ENCODE measurements around the gene VKORC1L1. TPM values are rescaled to one million over a fixed set of nuclear protein-coding genes. Genes with fewer than 3 reads are reported as not detected.
"Not testable (repeated sequence)": the region's sequence is repeated elsewhere in the genome, so short reads cannot be mapped to it uniquely, and the experiment has no call there.

Gene VKORC1L1
- total RNA-seq, 1 experiment from 2014 or later, result 3.0 TPM

DNA sequence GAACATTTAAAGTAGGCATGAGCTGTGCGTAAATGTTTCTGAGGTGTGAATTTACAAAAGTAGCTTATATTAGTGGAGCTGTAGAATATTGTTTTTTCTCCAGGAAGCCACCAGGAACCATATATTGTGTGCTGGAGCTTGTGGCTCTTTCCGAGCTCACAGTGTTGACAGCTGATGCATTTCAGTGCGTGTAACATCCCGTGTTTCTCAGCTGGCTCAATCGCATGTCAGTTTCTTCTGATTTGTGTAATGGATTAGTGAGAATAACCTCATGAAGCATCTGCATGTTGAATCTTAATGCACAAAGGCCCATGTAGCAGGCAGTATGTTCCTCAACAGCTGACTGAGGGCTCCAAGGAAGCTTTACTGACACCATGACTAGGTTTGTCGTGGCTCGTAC lies 39.4 kb downstream of the VKORC1L1 start:
- Histone ChIP-seq H3K9me3 (no peaks in the 10 kb centered on the region), H3K27me3 (no peaks in the 10 kb centered on the region), H3K36me3 (no peaks in the 10 kb centered on the region), H3K4me3 (no peak overlapping the region)
- DNase-seq, result no peak

DNA sequence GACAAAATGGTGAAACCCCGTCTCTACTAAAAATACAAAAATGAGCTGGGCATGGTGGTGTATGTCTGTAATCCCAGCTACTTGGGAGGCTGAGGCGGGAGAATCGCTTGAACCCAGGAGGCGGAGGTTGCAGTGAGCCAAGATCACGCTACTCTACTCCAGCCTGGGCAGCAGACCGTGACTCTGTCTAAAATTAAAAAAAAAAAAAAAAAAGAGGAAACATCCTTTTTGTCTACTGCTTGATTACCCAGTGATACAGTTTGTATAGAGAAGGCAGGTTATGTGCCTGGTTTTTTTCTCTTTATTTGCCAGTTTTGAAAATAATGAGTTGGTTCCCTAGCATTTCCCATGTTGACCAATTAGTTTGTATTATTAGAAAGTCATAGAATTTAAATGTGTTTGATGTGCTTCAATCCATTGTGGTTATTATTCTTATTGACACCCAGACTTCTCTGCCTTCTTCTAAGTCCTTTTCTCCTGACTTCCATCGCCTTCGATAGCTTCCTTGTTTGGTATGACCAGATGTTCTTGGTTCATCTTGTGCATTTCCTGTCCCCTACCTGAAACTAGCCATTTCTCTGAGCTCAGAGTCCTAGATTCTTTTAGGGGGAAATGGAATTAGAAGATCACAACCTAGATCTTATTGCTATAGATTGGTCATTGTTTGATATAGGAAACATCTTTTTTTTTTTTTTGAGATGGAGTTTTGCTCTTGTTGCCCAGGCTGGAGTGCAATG lies 43.2 kb downstream of the VKORC1L1 start:
- Histone ChIP-seq H3K9me3 (no peaks in the 10 kb centered on the region), H3K27me3 (no peaks in the 10 kb centered on the region), H3K36me3 (no peaks in the 10 kb centered on the region), H3K4me3 (no peak overlapping the region)
- no peak for DNase-seq

DNA sequence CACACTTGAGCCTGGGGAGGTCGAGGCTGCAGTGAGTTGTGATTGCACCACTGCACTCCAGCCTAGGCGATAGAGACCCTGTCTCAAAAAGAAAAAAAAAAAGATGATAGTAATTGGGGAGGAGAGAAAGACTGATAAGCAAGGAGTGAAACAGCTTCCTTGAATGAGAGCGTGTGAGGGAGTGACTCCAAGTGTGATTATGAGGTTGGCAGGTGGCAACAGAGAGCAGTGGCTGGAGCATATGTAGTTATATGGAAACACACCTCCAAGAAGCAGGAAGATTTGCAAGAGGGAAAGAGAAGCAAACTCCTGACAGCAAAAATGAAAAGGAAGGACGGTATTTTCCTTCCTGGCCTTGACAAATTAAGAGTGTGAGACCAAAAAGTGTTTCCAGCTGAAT lies 50.4 kb downstream of the VKORC1L1 start:
- no peak overlapping the region for H3K4me3 ChIP-seq
- no peaks in the 10 kb centered on the region for H3K27me3 ChIP-seq
- DNase-seq, result no peak
- no peaks in the 10 kb centered on the region for H3K36me3 ChIP-seq
- H3K9me3 ChIP-seq, result no peaks in the 10 kb centered on the region

DNA sequence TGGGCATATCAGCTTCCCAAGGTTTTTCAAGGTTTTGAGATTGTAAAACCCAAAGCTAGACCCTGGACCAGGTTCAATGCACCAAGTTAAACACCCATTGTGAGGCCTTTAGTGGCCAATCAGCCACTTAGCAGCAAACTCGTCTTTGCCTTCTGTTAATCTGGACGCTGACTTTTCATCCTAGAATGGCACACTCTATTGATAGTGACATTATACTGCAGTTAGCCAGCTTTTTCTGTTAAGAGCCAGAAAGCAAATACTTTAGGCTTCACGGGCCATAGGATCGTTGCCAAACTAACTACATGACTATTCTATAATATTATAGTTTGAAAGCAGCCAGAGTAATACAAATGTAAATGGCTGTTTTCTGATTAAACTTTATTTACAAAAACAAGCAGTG lies 51.3 kb downstream of the VKORC1L1 start:
- DNase-seq, result no peak
- H3K4me3 ChIP-seq, result no peak overlapping the region
- H3K36me3 ChIP-seq, result no peaks in the 10 kb centered on the region
- H3K27me3 ChIP-seq, result no peaks in the 10 kb centered on the region
- H3K9me3 ChIP-seq, result no peaks in the 10 kb centered on the region

DNA sequence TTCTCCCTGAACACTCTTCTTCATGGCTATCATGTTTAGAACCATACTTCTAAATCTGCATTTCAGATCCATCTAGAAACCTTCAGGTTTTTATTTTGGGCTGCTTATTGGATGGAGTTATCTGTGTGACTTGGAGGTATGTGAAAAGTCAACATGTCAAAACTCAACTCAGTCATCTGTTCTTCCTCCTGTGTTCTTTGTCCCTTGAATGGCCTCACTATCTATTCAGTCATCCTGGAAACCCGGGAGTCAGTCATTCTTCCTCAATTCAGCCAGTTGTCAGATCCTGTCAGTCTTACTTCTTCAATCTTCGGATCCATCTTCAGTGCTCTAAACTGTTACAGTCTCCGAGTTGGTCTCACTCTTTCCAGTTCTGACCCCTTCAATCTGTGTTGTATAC lies 52.2 kb downstream of the VKORC1L1 start:
- Histone ChIP-seq H3K36me3 (no peaks in the 10 kb centered on the region), H3K9me3 (no peaks in the 10 kb centered on the region), H3K4me3 (no peak overlapping the region), H3K27me3 (no peaks in the 10 kb centered on the region)
- no peak for DNase-seq

DNA sequence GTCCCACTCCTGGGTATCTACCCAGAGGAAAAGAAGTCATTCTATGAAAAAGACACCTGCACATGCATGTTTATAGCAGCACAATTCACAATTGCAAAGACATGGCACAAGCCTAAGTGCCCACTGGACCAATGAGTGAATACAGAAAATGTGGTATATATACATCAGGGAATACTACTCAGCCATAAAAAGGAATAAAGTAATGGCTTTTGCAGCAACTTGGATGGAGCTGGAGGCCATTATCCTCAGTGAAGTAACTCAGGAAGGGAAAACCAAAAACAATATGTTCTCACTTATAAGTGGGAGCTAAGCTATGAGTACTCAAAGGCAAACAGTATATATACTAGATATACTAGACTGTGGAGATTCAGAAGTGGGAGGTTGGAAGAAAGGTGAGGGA lies 53.7 kb downstream of the VKORC1L1 start:
- DNase-seq, result no peak
- Histone ChIP-seq H3K36me3 (no peaks in the 10 kb centered on the region), H3K27me3 (no peaks in the 10 kb centered on the region), H3K4me3 (no peak overlapping the region), H3K9me3 (no peaks in the 10 kb centered on the region)

DNA sequence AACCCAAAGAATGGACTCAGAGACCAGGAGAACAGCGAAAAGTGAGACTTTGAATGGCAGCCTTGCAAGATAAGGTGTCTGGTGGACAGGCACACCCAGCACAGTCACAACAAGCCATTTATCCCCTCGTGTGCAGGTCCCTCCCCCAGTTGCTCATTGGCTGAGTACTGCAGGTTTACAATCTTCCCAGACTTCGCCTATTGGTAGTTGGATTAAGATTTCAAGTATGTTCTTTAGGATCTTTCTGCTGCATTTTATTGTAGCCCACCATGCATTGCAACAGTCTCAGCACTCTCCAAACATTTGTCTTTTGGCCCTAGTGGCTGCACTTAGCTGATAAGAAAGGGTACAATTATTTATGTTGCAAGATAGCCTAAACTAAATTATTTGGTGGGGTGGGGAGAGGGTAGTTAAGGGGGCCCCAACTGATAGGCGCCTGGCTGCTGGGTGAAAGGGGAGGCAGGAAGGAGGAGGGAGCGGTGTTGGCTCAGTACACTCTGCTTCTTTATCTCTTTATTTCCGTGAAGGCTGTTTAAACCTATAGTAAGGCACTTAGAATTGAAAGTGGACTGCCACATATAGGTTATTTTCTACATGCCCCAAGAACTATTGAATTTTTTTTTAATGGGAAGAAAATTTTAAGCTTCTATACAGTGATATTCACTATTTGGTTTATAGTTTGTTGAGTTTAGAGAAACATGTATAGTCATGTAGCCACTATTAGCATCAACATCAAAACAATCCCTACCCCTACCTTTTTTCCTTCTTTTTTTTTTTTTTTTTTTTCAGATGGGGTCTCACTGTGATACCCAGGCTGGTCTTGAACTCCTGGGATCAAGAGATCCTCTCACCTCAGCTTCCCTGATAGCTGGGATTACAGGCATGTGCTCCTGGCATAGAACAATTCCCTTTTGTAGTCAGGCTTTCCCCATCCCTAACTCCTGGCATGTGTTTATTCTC lies 54.9 kb downstream of the VKORC1L1 start:
- no peak overlapping the region for H3K4me3 ChIP-seq
- no peaks in the 10 kb centered on the region for H3K36me3 ChIP-seq
- H3K27me3 ChIP-seq, result no peaks in the 10 kb centered on the region
- no peak for DNase-seq
- no peaks in the 10 kb centered on the region for H3K9me3 ChIP-seq

DNA sequence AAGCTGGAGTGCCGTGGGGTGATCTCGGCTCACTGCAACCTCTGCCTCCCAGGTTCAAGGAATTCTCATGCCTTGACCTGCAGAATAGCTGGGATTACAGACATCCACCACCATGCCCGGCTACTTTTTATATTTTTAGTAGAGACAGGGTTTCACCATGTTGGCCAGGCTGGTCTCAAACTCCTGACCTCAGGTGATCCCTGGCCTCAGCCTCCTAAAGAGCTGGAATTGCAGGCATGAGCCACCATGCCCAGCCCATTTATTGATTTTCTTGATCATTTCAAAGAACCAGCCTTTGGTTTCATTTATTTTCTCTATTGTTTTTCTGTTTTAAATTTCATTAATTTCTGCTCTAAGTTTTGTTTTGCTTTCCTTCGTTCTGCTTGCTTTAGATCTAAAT lies 58.8 kb downstream of the VKORC1L1 start:
- Histone ChIP-seq H3K27me3 (no peaks in the 10 kb centered on the region), H3K4me3 (no peak overlapping the region), H3K36me3 (no peaks in the 10 kb centered on the region), H3K9me3 (no peaks in the 10 kb centered on the region)
- DNase-seq, result no peak

DNA sequence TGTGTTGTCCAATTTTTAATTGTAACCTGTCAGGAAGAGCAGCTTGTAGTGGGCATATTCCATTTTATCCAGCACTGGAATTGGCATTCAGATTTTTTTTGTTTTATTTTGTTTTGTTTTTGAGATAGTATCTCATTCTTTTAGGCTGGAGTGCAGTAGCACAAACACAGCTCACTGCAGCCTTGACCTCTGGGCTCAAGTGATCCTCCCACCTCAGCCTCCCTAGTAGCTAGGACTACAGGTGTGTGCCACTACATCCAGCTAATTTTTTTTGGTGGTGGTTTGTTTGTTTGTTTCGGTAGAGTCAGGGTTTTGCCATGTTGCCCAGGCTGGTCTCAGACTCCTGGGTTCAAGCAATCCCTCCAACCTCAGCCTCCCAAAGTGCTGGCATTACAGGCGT lies 64.4 kb downstream of the VKORC1L1 start:
- no peak for DNase-seq
- H3K27me3 ChIP-seq, result no peaks in the 10 kb centered on the region
- H3K36me3 ChIP-seq, result 0 out of 2 replicates have a peak, but pooled peaks cover 3% of the 10 kb centered on the region
- no peaks in the 10 kb centered on the region for H3K9me3 ChIP-seq
- no peak overlapping the region for H3K4me3 ChIP-seq

DNA sequence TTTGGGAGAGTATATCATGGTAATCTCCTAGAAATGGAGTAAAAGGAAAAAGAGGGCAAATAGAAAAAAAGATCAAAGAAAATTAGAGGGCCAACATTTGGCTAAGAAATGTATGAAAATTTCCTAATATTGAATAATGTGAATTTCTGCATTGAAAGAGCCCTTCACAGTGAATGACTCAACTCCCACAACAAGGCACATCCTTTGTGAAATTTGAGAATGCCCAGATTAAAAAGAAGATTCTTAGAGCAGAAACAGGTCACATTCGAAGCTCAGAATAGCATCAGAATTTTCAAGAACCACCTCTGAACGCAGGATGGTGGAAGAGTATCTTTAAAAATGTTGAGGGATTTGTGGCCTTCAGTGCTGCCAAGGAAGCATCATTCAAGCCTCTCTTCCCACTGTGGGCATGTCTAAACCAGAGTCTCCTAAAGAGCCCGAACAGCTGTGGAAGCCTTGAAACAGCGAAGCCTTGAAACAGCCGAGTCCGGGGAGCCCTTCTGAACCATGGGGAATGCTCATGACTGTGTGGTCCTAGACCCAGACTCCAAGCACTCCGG lies 65.5 kb downstream of the VKORC1L1 start:
- no peaks in the 10 kb centered on the region for H3K9me3 ChIP-seq
- no peaks in the 10 kb centered on the region for H3K27me3 ChIP-seq
- 0 out of 2 replicates have a peak, but pooled peaks cover 3% of the 10 kb centered on the region for H3K36me3 ChIP-seq
- no peak for DNase-seq
- H3K4me3 ChIP-seq, result no peak overlapping the region

DNA sequence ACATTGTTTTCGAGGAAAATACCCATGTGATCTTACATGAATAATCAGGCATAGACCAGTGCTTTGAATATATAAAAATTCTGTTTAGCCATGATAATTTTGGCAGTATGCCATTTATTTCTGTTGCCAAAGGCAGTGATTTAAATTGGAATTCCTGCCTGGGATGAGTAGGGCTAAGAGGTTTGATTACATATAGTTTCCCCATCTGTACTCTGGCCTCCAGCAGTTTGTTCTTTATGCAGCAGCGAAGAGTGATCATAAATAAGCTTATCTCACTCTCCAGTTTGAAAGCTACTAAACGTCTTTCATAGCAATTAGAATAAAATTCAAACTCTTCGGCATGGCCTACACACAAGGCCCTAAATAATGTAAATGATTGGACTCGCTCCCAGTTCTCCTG lies 72.9 kb downstream of the VKORC1L1 start:
- not testable (repeated sequence) for DNase-seq, H3K27me3 ChIP-seq, H3K36me3 ChIP-seq, H3K4me3 ChIP-seq, H3K9me3 ChIP-seq

DNA sequence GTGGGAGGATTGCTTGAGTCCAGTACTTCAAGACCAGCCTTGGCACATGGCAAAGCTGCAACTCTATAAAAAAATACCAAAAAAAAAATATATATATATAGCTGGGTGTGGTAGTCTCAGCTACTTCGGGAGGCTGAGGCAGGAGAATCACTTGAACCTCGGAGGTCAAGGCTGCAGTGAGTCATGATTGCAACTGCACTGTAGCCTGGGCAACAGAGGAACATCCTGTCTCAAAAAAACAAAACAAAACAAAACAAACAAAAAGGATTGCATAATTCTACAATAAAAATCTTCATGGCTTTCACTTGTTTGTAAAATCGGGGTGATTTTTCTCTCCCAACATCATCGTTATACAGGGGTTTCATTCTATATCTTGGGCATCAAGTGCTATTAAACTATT lies 74.0 kb downstream of the VKORC1L1 start:
- H3K36me3 ChIP-seq, result no peaks in the 10 kb centered on the region

DNA sequence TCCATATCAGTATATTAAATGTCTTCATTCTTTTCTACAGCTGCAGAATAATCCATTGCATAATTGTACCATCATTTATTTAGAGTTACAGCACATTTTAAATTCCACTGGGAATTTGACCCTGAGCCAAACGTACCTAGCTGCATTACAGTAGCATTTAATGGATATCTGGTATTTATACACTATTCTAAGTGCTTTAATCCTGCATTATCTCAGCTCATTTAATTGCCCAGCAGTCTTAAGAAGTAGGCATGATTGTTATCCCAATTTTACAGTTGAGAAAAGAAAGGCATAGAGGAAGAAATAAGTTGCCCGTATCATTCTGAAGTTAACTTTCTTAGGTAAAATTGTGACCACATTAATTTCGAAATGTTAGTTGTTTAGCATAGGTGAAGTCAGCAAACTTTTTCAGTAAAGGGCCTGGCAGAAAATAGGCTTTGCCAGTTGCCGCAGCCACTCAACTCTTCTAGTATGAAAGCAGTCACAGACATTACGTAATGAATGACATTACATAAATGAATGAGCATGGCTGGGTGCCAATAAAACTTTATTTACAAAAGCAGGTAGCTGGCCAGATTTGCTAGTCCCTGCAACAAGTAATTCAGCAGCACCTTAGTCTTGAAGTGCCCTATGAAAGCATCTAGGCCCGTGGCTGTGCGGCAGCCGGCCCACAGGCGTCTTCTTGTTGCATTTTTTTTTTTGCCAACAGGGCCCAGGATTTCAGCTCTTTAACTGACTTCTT lies 79.1 kb downstream of the VKORC1L1 start:
- peaks cover 9% of the 10 kb centered on the region for H3K36me3 ChIP-seq
- no peak for DNase-seq
- no peak overlapping the region for H3K4me3 ChIP-seq

More for the DNA sequence above, 74.0 kb downstream of the VKORC1L1 start:
- Histone ChIP-seq H3K4me3 (no peak overlapping the region), H3K9me3 (no peaks in the 10 kb centered on the region), H3K27me3 (no peaks in the 10 kb centered on the region)
- DNase-seq, result peak; percentile 40

DNA sequence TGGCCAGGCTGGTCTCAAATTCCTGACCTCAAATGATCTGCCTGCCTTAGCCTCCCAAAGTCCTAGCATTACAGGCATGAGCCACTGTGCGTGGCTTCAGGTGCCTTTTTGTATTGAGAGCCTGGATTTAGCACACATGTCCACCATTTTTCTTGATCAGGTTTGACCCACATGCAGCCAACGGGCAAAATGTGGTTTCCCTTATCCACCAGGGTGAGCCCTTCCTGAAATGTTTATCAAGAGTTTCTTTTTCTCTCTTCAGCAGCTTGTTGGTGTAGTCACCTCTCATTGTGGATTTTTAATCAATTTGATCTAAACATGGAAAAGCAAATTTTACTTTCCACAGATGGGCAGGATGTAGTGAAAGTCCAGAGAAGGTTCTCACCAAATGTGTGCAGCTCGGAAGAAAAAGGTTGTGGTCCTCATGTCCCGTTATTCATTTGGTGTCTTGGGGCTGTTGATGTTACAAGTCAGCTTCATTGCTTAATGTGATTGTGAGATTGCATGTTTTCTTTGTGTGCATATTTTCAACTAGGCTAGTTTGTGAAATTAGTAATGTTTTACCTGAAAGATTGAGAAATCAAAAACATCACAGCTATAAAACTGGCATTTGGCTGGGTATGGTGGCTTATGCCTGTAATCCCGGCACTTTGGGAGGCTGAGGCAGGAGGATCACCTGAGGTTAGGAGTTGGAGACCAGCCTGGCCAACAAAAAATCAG lies 80.3 kb downstream of the VKORC1L1 start:
- DNase-seq, result no peak

More for the DNA sequence above, 79.1 kb downstream of the VKORC1L1 start:
- Histone ChIP-seq H3K27me3 (no peaks in the 10 kb centered on the region), H3K9me3 (no peaks in the 10 kb centered on the region)

DNA sequence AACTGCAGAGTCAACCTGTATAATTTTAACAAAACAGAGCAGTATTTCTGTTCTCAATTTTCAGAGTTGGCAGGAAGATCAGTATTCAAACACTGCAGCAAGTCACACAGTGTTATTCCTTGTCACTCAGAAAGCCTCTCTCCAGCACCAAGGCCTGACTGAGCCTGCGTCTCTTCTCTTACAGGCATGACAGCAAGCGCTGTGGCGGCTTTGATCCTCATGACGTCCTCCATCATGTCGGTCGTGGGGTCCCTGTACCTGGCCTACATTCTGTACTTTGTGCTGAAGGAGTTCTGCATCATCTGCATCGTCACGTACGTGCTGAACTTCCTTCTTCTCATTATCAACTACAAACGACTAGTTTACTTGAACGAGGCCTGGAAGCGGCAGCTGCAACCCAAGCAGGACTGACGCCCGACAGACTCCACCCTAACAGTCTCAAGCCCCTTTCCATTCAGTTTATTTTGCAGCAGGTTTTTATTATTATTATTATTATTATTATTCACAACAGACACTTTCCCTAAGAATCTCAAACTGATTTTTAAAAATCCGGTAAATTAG lies 81.1 kb downstream of the VKORC1L1 start:
- H3K27me3 ChIP-seq, result no peaks in the 10 kb centered on the region
- H3K9me3 ChIP-seq, result no peaks in the 10 kb centered on the region
- H3K36me3 ChIP-seq, result peaks cover 16% of the 10 kb centered on the region
- no peak for DNase-seq
- no peak overlapping the region for H3K4me3 ChIP-seq

More for the DNA sequence above, 80.3 kb downstream of the VKORC1L1 start:
- no peaks in the 10 kb centered on the region for H3K9me3 ChIP-seq
- no peak overlapping the region for H3K4me3 ChIP-seq
- H3K27me3 ChIP-seq, result no peaks in the 10 kb centered on the region
- peaks cover 12% of the 10 kb centered on the region for H3K36me3 ChIP-seq

DNA sequence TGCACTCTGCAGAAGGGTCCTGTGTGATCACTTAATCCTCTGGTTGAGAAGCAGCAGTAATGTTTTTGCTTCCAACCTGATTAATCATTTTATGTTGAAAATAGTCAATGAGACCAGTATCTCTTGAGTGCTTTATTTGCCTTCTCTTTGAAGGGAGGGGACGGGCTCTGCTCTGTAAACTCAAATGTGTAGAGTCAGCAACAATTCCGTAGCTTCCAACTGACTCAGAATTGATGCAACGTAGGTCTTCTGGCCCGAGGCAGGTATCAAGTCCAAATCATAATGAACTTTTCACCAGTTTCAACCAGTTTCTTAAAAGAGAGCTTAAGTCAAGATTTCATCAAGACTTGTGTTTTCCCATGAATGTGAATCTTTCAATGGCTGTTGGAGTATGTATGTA lies 82.8 kb downstream of the VKORC1L1 start:
- Histone ChIP-seq H3K4me3 (no peak overlapping the region), H3K27me3 (no peaks in the 10 kb centered on the region), H3K36me3 (peaks cover 28% of the 10 kb centered on the region), H3K9me3 (no peaks in the 10 kb centered on the region)
- no peak for DNase-seq

Data from MG63 (cell line).